ENCODE results near the gene COL8A1. TPM values are rescaled to one million over a fixed set of nuclear protein-coding genes. Genes with fewer than 3 reads are reported as not detected.

The COL8A1 gene
- total and polyA plus RNA-seq, 9 of the 15 experiments (the other 6 are each of a cell fraction or from before 2014, with no cell fraction given) = 0.07 TPM; not detected in 8

DNA sequence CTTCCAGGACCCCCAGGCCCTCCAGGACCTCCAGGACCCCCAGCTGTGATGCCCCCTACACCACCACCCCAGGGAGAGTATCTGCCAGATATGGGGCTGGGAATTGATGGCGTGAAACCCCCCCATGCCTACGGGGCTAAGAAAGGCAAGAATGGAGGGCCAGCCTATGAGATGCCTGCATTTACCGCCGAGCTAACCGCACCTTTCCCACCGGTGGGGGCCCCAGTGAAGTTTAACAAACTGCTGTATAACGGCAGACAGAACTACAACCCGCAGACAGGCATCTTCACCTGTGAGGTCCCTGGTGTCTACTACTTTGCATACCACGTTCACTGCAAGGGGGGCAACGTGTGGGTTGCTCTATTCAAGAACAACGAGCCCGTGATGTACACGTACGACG, 157.2 kb downstream of the COL8A1 start:
- DNase-seq (ENCODE audit: extremely low read depth in 1 of 4, low spot score in 3 of 4) (no peak), ATAC-seq (peak; percentile 51; the same call in 2 of the 3 replicates), FAIRE-seq (no peak)
- in situ Hi-C loops (cut with MboI) = no loop called here
- Histone ChIP-seq H3K9ac (ENCODE audit: insufficient read depth in 1 of 2, low read depth in 2 of 2, low read length in 2 of 2) (no peak overlapping the region), H4K20me1 (replicated peaks; ENCODE audit: control insufficient read depth, insufficient read depth, low read length) (no peaks in the 10 kb centered on the region), H3K79me2 (ENCODE audit: control insufficient read depth, insufficient read depth, low read length) (no peaks in the 10 kb centered on the region), H3K9me3 (replicated peaks; ENCODE audit: control insufficient read depth, insufficient read depth, low read depth, low read length) (no peaks in the 10 kb centered on the region), H3K27me3 (ENCODE audit: control insufficient read depth in 2 of 2, insufficient read depth in 2 of 2, low read length in 2 of 2) (peaks cover 0 to 2% of the 10 kb centered on the region in 2 experiments; a peak in 2 of 5 replicates), H2AFZ (ENCODE audit: low read depth, low read length) (no peak overlapping the region), H3K4me2 (ENCODE audit: insufficient read depth, low read length) (no peak overlapping the region), H3K9me1 (ENCODE audit: control insufficient read depth, insufficient read depth, low read length) (no peaks in the 10 kb centered on the region), H3K4me3 (no peak overlapping the region), H3K27ac (ENCODE audit: extremely low read depth, low read depth, low read length) (no peak overlapping the region), H3K4me1 (replicated peaks in 1 of 2; ENCODE audit: control insufficient read depth in 2 of 2, insufficient read depth in 2 of 2, low read length in 2 of 2) (no peaks in the 10 kb centered on the region), H3K36me3 (ENCODE audit: control insufficient read depth, insufficient read depth, low read length) (no peaks in the 10 kb centered on the region)
- TF ChIP-seq ZNF408 (CRISPR knock-in tag; IDR thresholded peaks at IDR 0.05; ENCODE audit: low read depth) (no peak), PML (IDR thresholded peaks at IDR 0.05; ENCODE audit: low read length) (no peak), SNRNP70 (optimal IDR thresholded peaks at IDR 0.05; ENCODE audit: low read depth, low read length) (no peak)
- TF ChIP-seq, protein P1, sequence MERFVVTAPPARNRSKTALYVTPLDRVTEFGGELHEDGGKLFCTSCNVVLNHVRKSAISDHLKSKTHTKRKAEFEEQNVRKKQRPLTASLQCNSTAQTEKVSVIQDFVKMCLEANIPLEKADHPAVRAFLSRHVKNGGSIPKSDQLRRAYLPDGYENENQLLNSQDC (CRISPR knock-in tag; IDR thresholded peaks at IDR 0.05) = no peak
- TF ChIP-seq, protein P2, sequence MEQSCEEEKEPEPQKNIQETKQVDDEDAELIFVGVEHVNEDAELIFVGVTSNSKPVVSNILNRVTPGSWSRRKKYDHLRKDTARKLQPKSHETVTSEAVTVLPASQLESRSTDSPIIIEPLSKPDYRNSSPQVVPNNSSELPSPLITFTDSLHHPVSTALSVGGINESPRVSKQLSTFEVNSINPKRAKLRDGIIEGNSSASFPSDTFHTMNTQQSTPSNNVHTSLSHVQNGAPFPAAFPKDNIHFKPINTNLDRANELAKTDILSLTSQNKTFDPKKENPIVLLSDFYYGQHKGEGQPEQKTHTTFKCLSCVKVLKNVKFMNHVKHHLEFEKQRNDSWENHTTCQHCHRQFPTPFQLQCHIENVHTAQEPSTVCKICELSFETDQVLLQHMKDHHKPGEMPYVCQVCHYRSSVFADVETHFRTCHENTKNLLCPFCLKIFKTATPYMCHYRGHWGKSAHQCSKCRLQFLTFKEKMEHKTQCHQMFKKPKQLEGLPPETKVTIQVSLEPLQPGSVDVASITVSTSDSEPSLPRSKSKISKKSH (CRISPR knock-in tag; IDR thresholded peaks at IDR 0.05) = no peak
- intact Hi-C loops (cut with micrococcal nuclease) = no loop called here
- BruUV-seq (replicated peaks) = no TSS peak
- WGBS (ENCODE audit: insufficient coverage, low coverage, missing lambda C conversion rate) = 4% methylated on average over 11 of the region's 15 CpGs
- ChIA-PET POLR2A (no interaction called here), CTCF (ENCODE audit: low intra/inter-chr PET ratio) (no interaction called here)
